MCF 10A (cell line): ENCODE results near the gene KIAA1210. TPM values are rescaled to one million over a fixed set of nuclear protein-coding genes. Genes with fewer than 3 reads are reported as not detected.

Source experiments
- BruUV-seq: library from RNA; stranded (reverse); fragments of 400-500 nt; replicated peaks from 2 replicates; lab custom pipeline; 2021; lab: Mats Ljungman, UMichigan
- CTCF ChIA-PET: fragments of 300-600 bp; sonication (Branson Sonifier 250); formaldehyde crosslinking; extraction: SDS; loops from one replicate; lab custom pipeline; 2021; ENCODE audit warnings: antibody characterized with exemption, inconsistent platforms; lab: Yijun Ruan, JAX
- POLR2A ChIA-PET: fragments of 300-600, 350-650 bp; sonication (Branson Sonifier 250); formaldehyde crosslinking; extraction: SDS; loops from one replicate; lab custom pipeline; 2020; ENCODE audit warnings: antibody characterized with exemption, inconsistent platforms; lab: Yijun Ruan, JAX
- DNase-seq: peaks from one replicate; pipeline ENCODE4 v3.0.0-alpha.2; 2018; ENCODE audit not compliant: unreplicated experiment
- H3K27ac Mint-ChIP-seq: one replicate; pipeline ENCODE4 v1.8.0; 2022; ENCODE audit warnings: mild to moderate bottlenecking, low read depth, mixed read lengths; ENCODE audit not compliant: unreplicated experiment
- H3K27me3 Mint-ChIP-seq: one replicate; pipeline ENCODE4 v1.8.0; 2022; ENCODE audit warnings: mixed read lengths; ENCODE audit not compliant: insufficient read depth, unreplicated experiment
- H3K36me3 Mint-ChIP-seq: one replicate; pipeline ENCODE4 v1.8.0; 2022; ENCODE audit warnings: mild to moderate bottlenecking, moderate library complexity, mixed read lengths; ENCODE audit not compliant: insufficient read depth, unreplicated experiment
- H3K4me1 Mint-ChIP-seq: one replicate; pipeline ENCODE4 v1.8.0; 2022; ENCODE audit warnings: mixed read lengths; ENCODE audit not compliant: insufficient read depth, unreplicated experiment
- H3K4me3 Mint-ChIP-seq: one replicate; pipeline ENCODE4 v1.8.0; 2022; ENCODE audit warnings: mild to moderate bottlenecking, moderate library complexity, mixed read lengths; ENCODE audit not compliant: unreplicated experiment
- H3K9me3 Mint-ChIP-seq: one replicate; pipeline ENCODE4 v1.8.0; 2022; ENCODE audit warnings: mixed read lengths; ENCODE audit not compliant: unreplicated experiment
- CTCF ChIP-seq: fragments of 200-600 bp; IDR thresholded peaks from one replicate; pipeline ENCODE4 v1.8.0; 2022; ENCODE audit warnings: antibody characterized with exemption, mild to moderate bottlenecking; ENCODE audit not compliant: unreplicated experiment
- intact Hi-C: fragments of 100-400 bp; cut with micrococcal nuclease; formaldehyde crosslinking; loops from 2 replicates; pipeline ENCODE4 v1.14.1; 2022
- total RNA-seq: library from RNA; stranded (reverse); gene quantifications from 2 replicates; pipeline ENCODE4 v1.2.3, GENCODE V29; 2022

KIAA1210 gene
- total RNA-seq, 1 experiment from 2014 or later, result not detected

GRCh38 chrX:119132961-119133360, 5.3 kb upstream of the KIAA1210 start:
- Mint-ChIP-seq H3K9me3 (no peaks in the 10 kb centered on the region), H3K27me3 (peaks cover 82% of the 10 kb centered on the region), H3K4me1 (no peaks in the 10 kb centered on the region), H3K4me3 (no peak overlapping the region), H3K27ac (no peak overlapping the region), H3K36me3 (no peaks in the 10 kb centered on the region)
- intact Hi-C loops, result no loop called here
- no peak for TF ChIP-seq CTCF
- ChIA-PET CTCF (interaction anchor here (1.0 kb wide), 1 partner anchor 13 kb away, joined by 4 read pairs; no protein-coding TSS in a partner anchor), POLR2A (no interaction called here)
- no TSS peak for BruUV-seq
- DNase-seq, result no peak

GRCh38 chrX:119132316-119132715, 4.7 kb upstream of the KIAA1210 start:
- CTCF ChIA-PET, result interaction anchor here (1.0 to 1.6 kb wide), 2 partner anchors 13 kb away, joined by 4 to 9 read pairs; no protein-coding TSS in a partner anchor
- peaks cover 82% of the 10 kb centered on the region for H3K27me3 Mint-ChIP-seq
- no peak for DNase-seq
- no peak overlapping the region for H3K4me3 Mint-ChIP-seq
- no TSS peak for BruUV-seq
- H3K36me3 Mint-ChIP-seq, result no peaks in the 10 kb centered on the region
- no peaks in the 10 kb centered on the region for H3K4me1 Mint-ChIP-seq
- no peak overlapping the region for H3K27ac Mint-ChIP-seq
- POLR2A ChIA-PET, result no interaction called here
- intact Hi-C loops, result no loop called here
- no peak for TF ChIP-seq CTCF
- no peaks in the 10 kb centered on the region for H3K9me3 Mint-ChIP-seq

GRCh38 chrX:119130911-119131310, 3.3 kb upstream of the KIAA1210 start:
- Mint-ChIP-seq H3K4me3 (no peak overlapping the region), H3K36me3 (no peaks in the 10 kb centered on the region), H3K9me3 (no peaks in the 10 kb centered on the region), H3K27me3 (peaks cover 76% of the 10 kb centered on the region), H3K4me1 (no peaks in the 10 kb centered on the region), H3K27ac (no peak overlapping the region)
- DNase-seq, result no peak
- POLR2A ChIA-PET, result no interaction called here
- CTCF ChIA-PET, result interaction anchor here (0.5 to 1.7 kb wide), 4 partner anchors 10 to 93 kb away, joined by 3 to 11 read pairs (median 8); no protein-coding TSS in a partner anchor
- no peak for TF ChIP-seq CTCF
- intact Hi-C loops, result no loop called here
- no TSS peak for BruUV-seq

GRCh38 chrX:119121341-119121740, 6.3 kb downstream of the KIAA1210 start:
- no TSS peak for BruUV-seq
- H3K27me3 Mint-ChIP-seq, result peaks cover 57% of the 10 kb centered on the region
- ChIA-PET POLR2A (interaction anchor here (0.5 kb wide), 1 partner anchor 115 kb away, joined by 3 read pairs; the partner anchor contains the start of gene PGRMC1), CTCF (interaction anchor here (0.6 to 1.4 kb wide), 8 partner anchors 9 to 519 kb away, joined by 3 to 9 read pairs (median 4); no protein-coding TSS in a partner anchor)
- H3K9me3 Mint-ChIP-seq, result no peaks in the 10 kb centered on the region
- no peak overlapping the region for H3K4me3 Mint-ChIP-seq
- DNase-seq, result no peak
- H3K4me1 Mint-ChIP-seq, result no peaks in the 10 kb centered on the region
- H3K36me3 Mint-ChIP-seq, result no peaks in the 10 kb centered on the region
- H3K27ac Mint-ChIP-seq, result no peak overlapping the region
- TF ChIP-seq CTCF, result no peak
- intact Hi-C loops, result no loop called here
